Sigmoid colon (tissue), 7 donors: ENCODE measurements around the gene ZNF474. TPM values are rescaled to one million over a fixed set of nuclear protein-coding genes. Genes with fewer than 3 reads are reported as not detected.

Experiments
- DNase-seq: peaks from one replicate; pipeline ENCODE4 v3.0.0-alpha.2; 2019
- H3K27ac ChIP-seq, 4 donors: fragments of 200-600 bp; sonication (generic); one replicate each; pipeline ENCODE4 v1.5.1; 2016 to 2019; ENCODE audit warnings: mild to moderate bottlenecking in 1 of 4
- H3K27me3 ChIP-seq, 3 donors: fragments of 200-600 bp; sonication (generic); one replicate each; pipeline ENCODE4 v1.5.1; 2019; ENCODE audit warnings: mild to moderate bottlenecking in 1 of 3
- H3K36me3 ChIP-seq, 4 donors: fragments of 200-600 bp; sonication (generic); one replicate each; pipeline ENCODE4 v1.5.1; 2016 to 2019
- H3K4me1 ChIP-seq, 4 donors: fragments of 200-600 bp; sonication (generic); one replicate each; pipeline ENCODE4 v1.5.1; 2017 to 2019
- H3K4me3 ChIP-seq, 4 donors: fragments of 200-600 bp; sonication (generic); one replicate each; pipeline ENCODE4 v1.5.1; 2017 to 2019; ENCODE audit warnings: mild to moderate bottlenecking in 2 of 4, moderate library complexity in 1 of 4
- H3K9me3 ChIP-seq, 4 donors: fragments of 200-600 bp in 3 of 4; sonication (generic) in 3 of 4; one replicate each; pipeline versions ENCODE4 v1.5.1 to v1.6.1; 2013 to 2019
- EP300 ChIP-seq, 4 donors: sonication (generic); formaldehyde crosslinking; IDR thresholded peaks; one replicate each; pipeline ENCODE4 v1.6.1; 2017; ENCODE audit warnings: antibody characterized with exemption in 4 of 4
- POLR2A ChIP-seq, 2 donors: fragments of 450-650 bp; IDR thresholded peaks; one replicate each; pipeline ENCODE4 v1.6.1; 2016; ENCODE audit warnings: antibody characterized with exemption in 2 of 2, mild to moderate bottlenecking in 2 of 2, moderate library complexity in 2 of 2
- POLR2AphosphoS5 ChIP-seq, 4 donors: sonication (generic); formaldehyde crosslinking; IDR thresholded peaks; one replicate each; pipeline ENCODE4 v1.6.1; 2017; ENCODE audit warnings: antibody characterized with exemption in 4 of 4
- WGBS, 2 donors: extraction: QIAGEN DNeasy Blood & Tissue Kit; methylation state at CpG; one replicate each; pipeline ENCODE4 v1.1.7; 2013; 5-methylcytosine and 5-hydroxymethylcytosine counted together
- intact Hi-C: fragments of 100-400 bp; cut with DNase I; formaldehyde crosslinking; loops from one replicate; pipeline ENCODE4 v1.15.1; 2023
- polyA plus RNA-seq, 3 donors: library from polyadenylated mRNA; stranded (reverse); fragments of 200-250 nt; gene quantifications; one replicate each; pipeline ENCODE4 v1.2.3, GENCODE V29; 2013
- total RNA-seq, 4 donors: library from RNA; depleted of rRNA; stranded (reverse); fragments of >200 nt; gene quantifications; one replicate each; pipeline ENCODE4 v1.1.0, GENCODE V29; 2016
- TF ChIP-seq, protein P1 (sequence below), 4 experiments: fragments of 450-650 bp in 3 of 4; fragments of 200-600 bp in 1 of 4; IDR thresholded peaks; one replicate each; pipeline ENCODE4 v1.5.1; 2016 to 2019; ENCODE audit warnings: antibody characterized with exemption in 4 of 4, mild to moderate bottlenecking in 3 of 4, moderate library complexity in 2 of 4
- donor health status: healthy with polysubstance abuse.
- donor health status: Bipolar disorder and iron deficiency.
- donor health status: healthy.

The ZNF474 gene
- total and polyA plus RNA-seq, 7 donors = 0.07 to 0.28 (median 0.27) TPM; not detected in 4

DNA sequence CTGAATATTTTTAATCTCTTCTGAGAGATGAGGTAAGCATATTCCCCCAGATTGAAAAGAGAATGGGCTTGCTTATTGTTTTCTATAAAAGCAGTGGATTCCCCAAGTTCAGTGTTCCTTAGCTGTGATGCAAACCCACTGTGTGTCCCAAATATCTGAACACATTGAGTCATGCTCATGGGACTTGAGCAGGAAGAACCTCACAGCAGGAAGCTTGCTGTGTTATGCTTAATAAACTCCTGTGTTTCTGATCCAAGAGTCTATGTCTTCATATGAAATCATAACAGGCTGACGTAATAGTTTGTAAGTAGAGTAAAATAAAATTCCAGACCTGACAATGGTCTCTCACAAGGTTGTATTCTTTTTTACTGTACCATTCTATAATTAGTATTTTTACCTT lies 26.5 kb upstream of the ZNF474 start:
- DNase-seq = no peak
- WGBS, 2 donors = 83 to 91% methylated on average over 1 of the region's 1 CpG
- no peak overlapping the region for H3K27ac ChIP-seq
- H3K4me1 ChIP-seq = no peaks in the 10 kb centered on the region
- intact Hi-C loops = no loop called here
- no peaks in the 10 kb centered on the region for H3K27me3 ChIP-seq
- TF ChIP-seq, protein P1, sequence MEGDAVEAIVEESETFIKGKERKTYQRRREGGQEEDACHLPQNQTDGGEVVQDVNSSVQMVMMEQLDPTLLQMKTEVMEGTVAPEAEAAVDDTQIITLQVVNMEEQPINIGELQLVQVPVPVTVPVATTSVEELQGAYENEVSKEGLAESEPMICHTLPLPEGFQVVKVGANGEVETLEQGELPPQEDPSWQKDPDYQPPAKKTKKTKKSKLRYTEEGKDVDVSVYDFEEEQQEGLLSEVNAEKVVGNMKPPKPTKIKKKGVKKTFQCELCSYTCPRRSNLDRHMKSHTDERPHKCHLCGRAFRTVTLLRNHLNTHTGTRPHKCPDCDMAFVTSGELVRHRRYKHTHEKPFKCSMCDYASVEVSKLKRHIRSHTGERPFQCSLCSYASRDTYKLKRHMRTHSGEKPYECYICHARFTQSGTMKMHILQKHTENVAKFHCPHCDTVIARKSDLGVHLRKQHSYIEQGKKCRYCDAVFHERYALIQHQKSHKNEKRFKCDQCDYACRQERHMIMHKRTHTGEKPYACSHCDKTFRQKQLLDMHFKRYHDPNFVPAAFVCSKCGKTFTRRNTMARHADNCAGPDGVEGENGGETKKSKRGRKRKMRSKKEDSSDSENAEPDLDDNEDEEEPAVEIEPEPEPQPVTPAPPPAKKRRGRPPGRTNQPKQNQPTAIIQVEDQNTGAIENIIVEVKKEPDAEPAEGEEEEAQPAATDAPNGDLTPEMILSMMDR (IDR thresholded peaks at IDR 0.05) = no peak
- TF ChIP-seq POLR2AphosphoS5 (IDR thresholded peaks at IDR 0.05) (no peak), EP300 (IDR thresholded peaks at IDR 0.05) (no peak), POLR2A (IDR thresholded peaks at IDR 0.05) (no peak)
- H3K9me3 ChIP-seq = no peaks in the 10 kb centered on the region
- H3K4me3 ChIP-seq = no peak overlapping the region
- H3K36me3 ChIP-seq = no peaks in the 10 kb centered on the region

DNA sequence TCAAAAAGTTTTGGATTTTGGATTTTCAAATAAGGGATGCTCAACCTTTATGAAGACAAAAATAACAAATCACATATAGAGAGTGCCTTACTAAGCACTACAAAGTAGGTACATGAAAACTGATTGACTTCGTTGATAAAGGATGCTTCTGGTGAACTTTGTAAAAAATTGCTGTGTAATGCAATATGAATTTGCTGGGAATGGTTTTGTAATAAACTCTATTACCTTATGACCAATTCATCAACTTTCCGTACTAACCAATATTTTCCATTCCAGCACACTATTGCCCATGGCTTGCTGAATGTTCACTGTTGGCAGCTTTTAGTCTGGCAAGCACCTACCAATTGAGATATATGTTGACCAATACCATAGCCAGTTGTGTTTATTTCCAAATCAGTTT lies 23.4 kb upstream of the ZNF474 start:
- Histone ChIP-seq H3K9me3 (no peaks in the 10 kb centered on the region), H3K36me3 (no peaks in the 10 kb centered on the region), H3K27me3 (no peaks in the 10 kb centered on the region), H3K4me1 (no peaks in the 10 kb centered on the region), H3K27ac (no peak overlapping the region), H3K4me3 (no peak overlapping the region)
- intact Hi-C loops = no loop called here
- no peak for DNase-seq
- 91 to 94% methylated on average over 2 of the region's 2 CpGs for WGBS, 2 donors
- TF ChIP-seq POLR2A (IDR thresholded peaks at IDR 0.05) (no peak), POLR2AphosphoS5 (IDR thresholded peaks at IDR 0.05) (no peak), EP300 (IDR thresholded peaks at IDR 0.05) (no peak)
- TF ChIP-seq, protein P1 (IDR thresholded peaks at IDR 0.05) = no peak

DNA sequence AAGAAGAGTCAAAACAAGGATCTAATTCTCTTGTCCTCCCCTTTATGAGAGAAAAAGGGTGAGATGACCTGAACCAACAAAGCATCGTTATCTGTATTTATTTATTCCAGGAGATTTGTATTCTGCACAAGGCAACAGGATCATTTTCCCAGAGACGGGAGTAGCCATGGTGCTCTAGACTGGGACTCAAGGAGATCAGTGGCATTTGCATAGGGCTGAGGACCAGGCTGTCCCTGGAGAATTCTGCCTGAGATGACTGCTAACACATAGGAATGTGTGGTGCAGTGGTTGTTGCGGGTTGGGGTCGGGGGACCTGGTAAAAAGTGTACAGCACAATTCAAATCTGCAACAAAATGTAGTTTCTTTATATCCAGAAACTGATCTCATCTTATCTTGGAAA lies 22.3 kb upstream of the ZNF474 start:
- H3K27ac ChIP-seq = no peak overlapping the region
- no peak for DNase-seq
- no peak for TF ChIP-seq POLR2AphosphoS5 (IDR thresholded peaks at IDR 0.05)
- TF ChIP-seq EP300 (IDR thresholded peaks at IDR 0.05) = no peak
- TF ChIP-seq, protein P1 (IDR thresholded peaks at IDR 0.05) = no peak
- no peak for TF ChIP-seq POLR2A (IDR thresholded peaks at IDR 0.05)
- H3K9me3 ChIP-seq = no peaks in the 10 kb centered on the region
- no peak overlapping the region for H3K4me3 ChIP-seq
- no peaks in the 10 kb centered on the region for H3K36me3 ChIP-seq
- 94 to 96% methylated on average over 4 of the region's 4 CpGs for WGBS, 2 donors
- H3K4me1 ChIP-seq = no peaks in the 10 kb centered on the region
- intact Hi-C loops = no loop called here
- H3K27me3 ChIP-seq = no peaks in the 10 kb centered on the region

DNA sequence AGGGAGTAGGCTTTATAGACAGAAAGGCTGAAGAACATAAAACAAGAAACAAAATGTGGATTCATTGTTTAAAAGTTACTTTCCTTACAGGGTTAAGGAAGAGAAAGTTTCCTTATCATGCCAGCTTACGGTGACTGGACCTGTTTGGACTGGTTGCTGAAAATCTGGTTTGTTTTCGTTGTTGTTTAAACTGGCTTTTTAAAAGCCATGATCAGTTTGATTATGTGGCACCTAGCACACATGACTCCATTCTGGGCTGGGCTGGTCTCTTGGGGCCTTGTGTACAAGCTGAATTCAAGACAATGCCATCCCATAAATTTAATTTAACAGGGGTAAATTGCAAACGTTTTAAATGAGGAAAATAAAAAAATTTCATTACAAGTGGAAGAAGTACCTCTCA lies 18.4 kb upstream of the ZNF474 start:
- no peaks in the 10 kb centered on the region for H3K36me3 ChIP-seq
- intact Hi-C loops = no loop called here
- no peak overlapping the region for H3K4me3 ChIP-seq
- H3K27me3 ChIP-seq = no peaks in the 10 kb centered on the region
- H3K9me3 ChIP-seq = no peaks in the 10 kb centered on the region
- no peak for DNase-seq
- no peak overlapping the region for H3K27ac ChIP-seq
- H3K4me1 ChIP-seq = no peaks in the 10 kb centered on the region
- 19 to 56% methylated on average over 3 of the region's 3 CpGs for WGBS, 2 donors
- no peak for TF ChIP-seq EP300 (IDR thresholded peaks at IDR 0.05)
- TF ChIP-seq POLR2AphosphoS5 (IDR thresholded peaks at IDR 0.05) = no peak
- TF ChIP-seq, protein P1 (IDR thresholded peaks at IDR 0.05) = no peak
- TF ChIP-seq POLR2A (IDR thresholded peaks at IDR 0.05) = no peak

DNA sequence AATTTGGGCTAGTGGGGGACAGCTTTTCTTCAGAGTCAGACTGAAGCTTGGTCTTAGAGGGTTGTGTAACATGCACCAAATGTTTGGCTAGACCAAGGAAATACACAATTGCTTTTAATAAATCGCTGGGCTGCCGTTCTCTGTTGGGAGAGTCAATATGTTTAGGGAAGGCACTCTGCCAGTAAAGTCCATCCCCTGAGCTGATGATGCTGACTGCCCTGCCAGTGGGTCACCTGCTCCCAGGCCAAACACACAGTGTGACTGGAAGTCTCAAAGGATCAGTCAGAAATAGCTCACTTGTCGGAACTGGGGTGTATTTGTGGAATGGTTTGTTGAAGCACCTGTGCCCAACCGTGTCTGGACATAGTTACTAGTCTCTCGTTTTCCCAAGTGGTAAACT lies 17.9 kb upstream of the ZNF474 start:
- no peak for TF ChIP-seq POLR2AphosphoS5 (IDR thresholded peaks at IDR 0.05)
- no peak for TF ChIP-seq EP300 (IDR thresholded peaks at IDR 0.05)
- TF ChIP-seq, protein P1 (IDR thresholded peaks at IDR 0.05) = no peak
- TF ChIP-seq POLR2A (IDR thresholded peaks at IDR 0.05) = no peak
- WGBS, 2 donors = 80 to 83% methylated on average over 5 of the region's 5 CpGs
- Histone ChIP-seq H3K27me3 (no peaks in the 10 kb centered on the region), H3K36me3 (no peaks in the 10 kb centered on the region), H3K4me3 (no peak overlapping the region), H3K4me1 (no peaks in the 10 kb centered on the region), H3K27ac (no peak overlapping the region), H3K9me3 (no peaks in the 10 kb centered on the region)
- DNase-seq = no peak
- intact Hi-C loops = no loop called here
